GM19372 (cell line): ENCODE measurements around the gene CCM2.

ENCODE experiments used
- ATAC-seq: cut with Tn5 transposase; IDR thresholded peaks from one replicate; pipeline ENCODE4 v1.9.1; 2021; ENCODE audit warnings: mild to moderate bottlenecking, low read depth, moderate library complexity; ENCODE audit not compliant: unreplicated experiment

The CCM2 gene

GRCh38 chr7:45057878-45058277 lies 57.9 kb downstream of the CCM2 start:
- ATAC-seq: no peak

GRCh38 chr7:45060295-45060694 lies 60.3 kb downstream of the CCM2 start:
- ATAC-seq: no peak

- no peak for ATAC-seq
These were observed 61.4 kb downstream of the CCM2 start for GRCh38 chr7:45061352-45061751.

GRCh38 chr7:45061806-45062425 lies 61.9 kb downstream of the CCM2 start:
- ATAC-seq: no peak

GRCh38 chr7:45064047-45064725 lies 64.2 kb downstream of the CCM2 start:
- ATAC-seq: no peak

- ATAC-seq: no peak
These were observed 65.3 kb downstream of the CCM2 start for GRCh38 chr7:45065031-45065995.

- no peak for ATAC-seq
These were observed 66.4 kb downstream of the CCM2 start for GRCh38 chr7:45066409-45066808.

- no peak for ATAC-seq
These were observed 67.6 kb downstream of the CCM2 start for GRCh38 chr7:45067582-45067981.

GRCh38 chr7:45068236-45069023 lies 68.4 kb downstream of the CCM2 start:
- ATAC-seq: no peak

GRCh38 chr7:45069444-45070253 lies 69.6 kb downstream of the CCM2 start:
- ATAC-seq: no peak

- no peak for ATAC-seq
These were observed 70.2 kb downstream of the CCM2 start for GRCh38 chr7:45070254-45070642.

- ATAC-seq: no peak
These were observed 71.5 kb downstream of the CCM2 start for GRCh38 chr7:45071528-45071927.

GRCh38 chr7:45072131-45073030 lies 72.4 kb downstream of the CCM2 start:
- no peak for ATAC-seq

GRCh38 chr7:45073031-45073785 lies 73.2 kb downstream of the CCM2 start:
- ATAC-seq: no peak

- ATAC-seq: no peak
These were observed 74.0 kb downstream of the CCM2 start for GRCh38 chr7:45073786-45074527.

- no peak for ATAC-seq
These were observed 74.7 kb downstream of the CCM2 start for GRCh38 chr7:45074528-45075354.

- no peak for ATAC-seq
These were observed 75.3 kb downstream of the CCM2 start for GRCh38 chr7:45075355-45075644.
